ENCODE results near the gene CATSPERZ. TPM values are rescaled to one million over a fixed set of nuclear protein-coding genes. Genes with fewer than 3 reads are reported as not detected.

CATSPERZ gene
- not detected for total RNA-seq
- total RNA-seq, result 0 reads per million in 2 donors

DNA sequence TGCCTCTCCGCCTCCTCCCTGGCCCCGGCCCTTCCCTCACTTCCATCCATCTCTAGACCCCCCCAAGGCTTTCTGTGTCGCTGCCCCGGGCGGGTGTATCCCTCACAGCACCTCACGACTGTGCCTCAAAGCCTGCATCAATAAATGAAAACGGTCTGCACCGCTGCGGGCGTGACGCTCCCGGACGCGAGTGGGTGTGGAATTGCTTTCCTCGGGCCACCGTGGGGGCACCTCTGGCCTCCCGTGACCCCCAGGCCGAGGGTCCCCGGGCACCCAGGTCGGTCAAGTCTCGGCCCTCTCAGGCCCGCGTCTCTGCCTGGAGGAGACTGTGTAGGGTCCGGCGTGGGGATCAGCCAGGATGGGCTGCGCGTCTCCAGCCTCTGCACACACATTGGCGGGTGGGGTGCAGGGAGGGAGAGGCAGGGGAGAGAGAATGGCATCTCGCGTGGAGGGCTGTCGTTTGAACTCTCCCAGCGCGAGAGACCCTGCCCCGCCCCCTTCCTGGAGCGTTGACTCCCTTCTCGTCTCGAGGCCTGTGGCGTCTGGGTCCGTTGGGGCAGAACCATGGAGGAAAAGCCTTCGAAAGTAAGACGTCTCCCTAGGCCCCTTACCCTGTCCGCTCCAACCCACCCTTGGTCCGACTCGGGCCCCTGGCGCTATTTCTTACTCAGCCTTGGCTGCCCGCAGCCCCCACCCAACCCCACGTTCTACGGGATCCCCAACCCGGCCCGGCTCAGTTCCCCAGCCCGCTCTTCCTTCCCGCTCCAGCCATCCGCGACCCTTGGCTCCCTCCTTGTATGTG is at the start of gene CATSPERZ:
CATSPERZ (plus strand) TSS at position 512 of the 802 bp plus-strand sequence; CDS start at position 565, 53 bp downstream.
- ATAC-seq (no peak), DNase-seq (no peak)
- H3K9me3 ChIP-seq (ENCODE audit: control insufficient read depth, low read length, poor library complexity, severe bottlenecking), result no peaks in the 10 kb centered on the region
- peak within 1 kb of the TSS; percentile 88 for H3K4me3 Mint-ChIP-seq
- H3K4me1 Mint-ChIP-seq, result peaks cover 29% of the 10 kb centered on the region
- H3K36me3 Mint-ChIP-seq (ENCODE audit: low read depth), result peaks cover 2% of the 10 kb centered on the region
- H3K27ac Mint-ChIP-seq, result peak within 1 kb of the TSS; percentile 85
- peaks cover 43% of the 10 kb centered on the region for H3K27me3 Mint-ChIP-seq

GRCh38 chr11:64250415-64251015 is 49.6 kb upstream of the CATSPERZ start:
- peaks cover 18% of the 10 kb centered on the region for H3K4me1 Mint-ChIP-seq
- ATAC-seq, result no peak
- no peaks in the 10 kb centered on the region for H3K36me3 Mint-ChIP-seq (ENCODE audit: low read depth)
- H3K27ac Mint-ChIP-seq, result peak overlapping the region; percentile 29
- H3K27me3 Mint-ChIP-seq, result no peaks in the 10 kb centered on the region
- no peak for DNase-seq
- no peaks in the 10 kb centered on the region for H3K9me3 ChIP-seq (ENCODE audit: control insufficient read depth, low read length, poor library complexity, severe bottlenecking)
- H3K4me3 Mint-ChIP-seq, result peak overlapping the region; percentile 84

- H3K27me3 Mint-ChIP-seq, result no peaks in the 10 kb centered on the region
- no peaks in the 10 kb centered on the region for H3K36me3 Mint-ChIP-seq (ENCODE audit: low read depth)
- H3K27ac Mint-ChIP-seq, result peak within 1 kb of the TSS; percentile 86
- peak within 1 kb of the TSS; percentile 94 for H3K4me3 Mint-ChIP-seq
- peak; percentile 65 for ATAC-seq
- H3K4me1 Mint-ChIP-seq, result peaks cover 13% of the 10 kb centered on the region
- H3K9me3 ChIP-seq (ENCODE audit: control insufficient read depth, low read length, poor library complexity, severe bottlenecking), result no peaks in the 10 kb centered on the region
- peak; percentile 65 to 69 (median 68) for DNase-seq
Observed at GRCh38 chr11:64251016-64251752, 49.0 kb upstream of the CATSPERZ start, which contains the start of gene PLCB3. PLCB3 (plus strand) TSS chr11:64251530; CDS start chr11:64251650, 120 bp downstream.

GRCh38 chr11:64251753-64252002 is 48.5 kb upstream of the CATSPERZ start:
- no peak for DNase-seq
- no peaks in the 10 kb centered on the region for H3K27me3 Mint-ChIP-seq
- ATAC-seq, result no peak

DNA sequence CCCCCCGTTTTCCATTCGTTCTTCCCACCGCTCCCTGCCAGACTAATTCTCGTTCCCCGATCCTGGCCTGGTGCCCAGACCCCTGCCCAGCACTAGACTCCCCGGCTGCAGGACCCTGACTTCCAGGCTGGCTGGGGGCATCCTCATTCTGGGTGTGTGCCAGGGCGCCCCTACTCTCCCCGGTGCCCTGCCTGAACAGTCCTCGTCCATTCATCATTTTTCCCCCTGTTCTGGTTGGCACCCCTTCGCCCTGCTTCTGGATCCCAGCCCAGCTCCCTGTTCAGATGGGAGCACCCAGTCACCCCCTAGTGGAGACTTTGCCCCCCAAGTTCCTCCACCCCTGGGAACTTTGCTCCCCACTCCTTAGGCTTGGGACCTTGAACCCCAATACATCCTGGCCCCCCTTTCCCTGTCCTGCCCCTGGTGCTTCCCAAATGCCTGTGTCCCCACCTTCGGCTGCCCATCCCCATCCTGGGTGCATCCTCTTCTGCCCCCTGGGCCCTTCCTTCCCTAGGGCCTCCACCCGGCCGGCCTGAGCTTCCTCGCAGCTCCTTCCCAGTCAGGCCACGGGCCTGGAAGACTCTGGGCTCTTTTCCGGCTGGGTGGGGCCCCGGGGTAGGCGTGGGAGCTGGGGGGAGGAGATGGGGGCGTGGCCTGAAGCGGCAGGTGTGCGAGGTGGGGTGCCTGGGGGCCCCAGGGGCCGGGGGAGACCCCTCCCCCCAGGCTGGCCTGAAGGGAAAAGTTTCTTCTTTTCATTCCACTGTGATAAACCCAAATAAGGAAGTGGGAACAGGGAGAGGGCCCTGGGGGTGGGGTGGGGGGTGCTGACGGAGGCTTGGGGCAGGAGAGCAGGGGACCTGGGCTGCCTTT is 47.9 kb upstream of the CATSPERZ start:
- peaks cover 13% of the 10 kb centered on the region for H3K4me1 Mint-ChIP-seq
- no peaks in the 10 kb centered on the region for H3K36me3 Mint-ChIP-seq (ENCODE audit: low read depth)
- peak overlapping the region; percentile 94 for H3K4me3 Mint-ChIP-seq
- H3K9me3 ChIP-seq (ENCODE audit: control insufficient read depth, low read length, poor library complexity, severe bottlenecking), result no peaks in the 10 kb centered on the region
- H3K27ac Mint-ChIP-seq, result peak overlapping the region; percentile 86
- DNase-seq (no peak), ATAC-seq (no peak)
- H3K27me3 Mint-ChIP-seq, result no peaks in the 10 kb centered on the region

More at GRCh38 chr11:64251753-64252002, 48.5 kb upstream of the CATSPERZ start:
- H3K9me3 ChIP-seq (ENCODE audit: control insufficient read depth, low read length, poor library complexity, severe bottlenecking), result no peaks in the 10 kb centered on the region
- Mint-ChIP-seq H3K4me3 (peak overlapping the region; percentile 94), H3K36me3 (ENCODE audit: low read depth) (no peaks in the 10 kb centered on the region), H3K27ac (peak overlapping the region; percentile 86), H3K4me1 (peaks cover 13% of the 10 kb centered on the region)

DNA sequence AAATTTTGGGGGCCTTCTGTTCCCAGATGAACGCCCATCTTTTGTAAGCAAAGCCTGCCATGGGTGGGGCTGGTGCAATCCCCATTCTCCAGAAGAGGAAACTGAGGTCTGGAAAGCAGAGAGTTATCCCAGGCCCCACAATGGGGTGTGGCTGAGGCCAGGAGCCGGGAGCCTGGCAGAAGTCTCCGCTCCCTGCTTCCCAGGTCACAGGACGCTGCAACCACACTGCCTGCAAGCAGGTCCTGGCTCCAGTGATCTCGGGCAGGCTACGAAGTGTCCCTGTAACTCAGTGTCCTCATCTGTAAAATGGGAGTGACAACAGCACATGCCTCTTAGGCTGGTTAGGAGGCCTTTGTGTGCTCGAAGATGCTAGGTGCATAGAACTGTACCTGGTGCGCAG is 47.1 kb upstream of the CATSPERZ start:
- no peak for ATAC-seq
- Mint-ChIP-seq H3K4me3 (peak overlapping the region; percentile 94), H3K27me3 (no peaks in the 10 kb centered on the region)

GRCh38 chr11:64253481-64253880 is 46.7 kb upstream of the CATSPERZ start:
- Mint-ChIP-seq H3K4me1 (peaks cover 13% of the 10 kb centered on the region), H3K36me3 (ENCODE audit: low read depth) (no peaks in the 10 kb centered on the region), H3K27me3 (no peaks in the 10 kb centered on the region), H3K4me3 (peak overlapping the region; percentile 25), H3K27ac (no peak overlapping the region)
- ATAC-seq (no peak), DNase-seq (no peak)
- H3K9me3 ChIP-seq (ENCODE audit: control insufficient read depth, low read length, poor library complexity, severe bottlenecking), result no peaks in the 10 kb centered on the region

More for the DNA sequence above, 47.1 kb upstream of the CATSPERZ start:
- H3K9me3 ChIP-seq (ENCODE audit: control insufficient read depth, low read length, poor library complexity, severe bottlenecking), result no peaks in the 10 kb centered on the region
- Mint-ChIP-seq H3K27ac (no peak overlapping the region), H3K4me1 (peaks cover 13% of the 10 kb centered on the region), H3K36me3 (ENCODE audit: low read depth) (no peaks in the 10 kb centered on the region)
- no peak for DNase-seq

- no peak for DNase-seq
- H3K4me3 Mint-ChIP-seq, result no peak overlapping the region
- ATAC-seq, result no peak
- H3K9me3 ChIP-seq (ENCODE audit: control insufficient read depth, low read length, poor library complexity, severe bottlenecking), result no peaks in the 10 kb centered on the region
- no peak overlapping the region for H3K27ac Mint-ChIP-seq
- peaks cover 14% of the 10 kb centered on the region for H3K4me1 Mint-ChIP-seq
- H3K36me3 Mint-ChIP-seq (ENCODE audit: low read depth), result peaks cover 1% of the 10 kb centered on the region
- no peaks in the 10 kb centered on the region for H3K27me3 Mint-ChIP-seq
Observed at GRCh38 chr11:64254326-64254725, 45.8 kb upstream of the CATSPERZ start.

DNA sequence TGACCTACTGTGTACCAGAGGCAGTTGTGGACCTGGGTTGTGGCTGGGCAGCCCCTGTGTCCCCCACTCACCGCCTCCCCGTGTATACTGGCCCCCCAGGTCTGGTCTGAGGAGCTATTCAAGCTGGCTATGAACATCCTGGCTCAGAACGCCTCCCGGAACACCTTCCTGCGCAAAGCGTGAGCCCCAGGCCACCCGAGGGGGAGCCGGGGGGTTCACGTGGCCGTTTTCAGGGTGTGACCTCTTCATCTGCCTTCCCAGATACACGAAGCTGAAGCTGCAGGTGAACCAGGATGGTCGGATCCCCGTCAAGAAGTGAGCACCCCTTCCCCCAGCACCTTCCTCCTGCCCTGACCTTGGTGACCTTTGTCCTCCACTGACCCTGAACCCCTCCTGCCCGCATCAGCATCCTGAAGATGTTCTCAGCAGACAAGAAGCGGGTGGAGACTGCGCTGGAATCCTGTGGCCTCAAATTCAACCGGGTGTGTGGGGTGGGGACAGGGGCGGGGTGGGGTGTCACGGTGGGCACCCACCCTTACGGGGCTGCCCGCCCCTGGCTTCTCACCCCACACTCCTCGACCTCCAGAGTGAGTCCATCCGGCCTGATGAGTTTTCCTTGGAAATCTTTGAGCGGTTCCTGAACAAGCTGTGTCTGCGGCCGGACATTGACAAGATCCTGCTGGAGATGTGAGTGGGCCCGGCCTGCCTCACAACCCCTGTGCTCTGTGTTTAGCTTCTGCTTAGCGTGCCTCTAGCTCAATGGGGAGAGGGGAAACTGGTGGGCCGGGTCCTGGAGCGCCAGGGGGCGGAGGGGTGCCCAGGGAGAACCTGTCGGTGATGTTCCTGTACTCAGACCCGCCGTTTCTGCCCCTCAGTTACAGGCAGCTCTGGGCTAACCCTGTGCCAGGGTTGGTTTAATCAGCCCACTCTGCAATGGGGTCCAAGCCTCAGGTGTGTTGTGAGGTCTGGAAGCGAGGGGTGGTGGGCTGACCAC is 44.7 kb upstream of the CATSPERZ start:
- peaks cover 19% of the 10 kb centered on the region for H3K4me1 Mint-ChIP-seq
- no peaks in the 10 kb centered on the region for H3K27me3 Mint-ChIP-seq
- no peak overlapping the region for H3K27ac Mint-ChIP-seq
- H3K36me3 Mint-ChIP-seq (ENCODE audit: low read depth), result peaks cover 5% of the 10 kb centered on the region
- ATAC-seq, result no peak
- no peak for DNase-seq
- H3K9me3 ChIP-seq (ENCODE audit: control insufficient read depth, low read length, poor library complexity, severe bottlenecking), result no peaks in the 10 kb centered on the region
- no peak overlapping the region for H3K4me3 Mint-ChIP-seq

DNA sequence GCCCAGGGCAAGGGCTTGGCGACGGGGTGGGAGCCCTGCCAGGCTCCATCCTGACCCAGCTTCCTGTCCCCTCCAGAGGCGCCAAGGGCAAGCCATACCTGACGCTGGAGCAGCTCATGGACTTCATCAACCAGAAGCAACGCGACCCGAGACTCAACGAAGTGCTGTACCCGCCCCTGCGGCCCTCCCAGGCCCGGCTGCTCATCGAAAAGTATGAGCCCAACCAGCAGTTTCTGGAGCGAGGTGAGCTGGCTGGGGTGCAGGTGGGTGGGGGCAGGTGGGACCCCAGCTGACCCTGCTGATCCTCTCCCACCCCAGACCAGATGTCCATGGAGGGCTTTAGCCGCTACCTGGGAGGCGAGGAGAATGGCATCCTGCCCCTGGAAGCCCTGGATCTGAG is 43.9 kb upstream of the CATSPERZ start:
- no peaks in the 10 kb centered on the region for H3K9me3 ChIP-seq (ENCODE audit: control insufficient read depth, low read length, poor library complexity, severe bottlenecking)
- H3K4me3 Mint-ChIP-seq, result no peak overlapping the region
- H3K27ac Mint-ChIP-seq, result no peak overlapping the region
- H3K27me3 Mint-ChIP-seq, result no peaks in the 10 kb centered on the region
- H3K36me3 Mint-ChIP-seq (ENCODE audit: low read depth), result peaks cover 5% of the 10 kb centered on the region
- DNase-seq (no peak), ATAC-seq (no peak)
- H3K4me1 Mint-ChIP-seq, result peaks cover 17% of the 10 kb centered on the region

GRCh38 chr11:64258356-64258755 is 41.8 kb upstream of the CATSPERZ start:
- no peak for DNase-seq
- no peak overlapping the region for H3K27ac Mint-ChIP-seq

More at GRCh38 chr11:64258356-64258755, 41.8 kb upstream of the CATSPERZ start:
- Mint-ChIP-seq H3K36me3 (ENCODE audit: low read depth) (peaks cover 5% of the 10 kb centered on the region), H3K27me3 (no peaks in the 10 kb centered on the region), H3K4me3 (no peak overlapping the region), H3K4me1 (peaks cover 13% of the 10 kb centered on the region)
- no peak for ATAC-seq
- no peaks in the 10 kb centered on the region for H3K9me3 ChIP-seq (ENCODE audit: control insufficient read depth, low read length, poor library complexity, severe bottlenecking)

All from T-helper 17 cell (primary cell).